HG03097 (cell line): ENCODE measurements around the gene VDAC2.

Experiments used
- ATAC-seq: cut with Tn5 transposase; IDR thresholded peaks from one replicate; pipeline ENCODE4 v1.9.1; 2021; ENCODE audit not compliant: unreplicated experiment, low FRiP score

The VDAC2 gene

GRCh38 chr10:75228278-75228677 is 17.7 kb downstream of the VDAC2 start:
- ATAC-seq: no peak

GRCh38 chr10:75228834-75229233 is 18.2 kb downstream of the VDAC2 start:
- no peak for ATAC-seq

GRCh38 chr10:75229971-75230370 is 19.4 kb downstream of the VDAC2 start:
- no peak for ATAC-seq

DNA sequence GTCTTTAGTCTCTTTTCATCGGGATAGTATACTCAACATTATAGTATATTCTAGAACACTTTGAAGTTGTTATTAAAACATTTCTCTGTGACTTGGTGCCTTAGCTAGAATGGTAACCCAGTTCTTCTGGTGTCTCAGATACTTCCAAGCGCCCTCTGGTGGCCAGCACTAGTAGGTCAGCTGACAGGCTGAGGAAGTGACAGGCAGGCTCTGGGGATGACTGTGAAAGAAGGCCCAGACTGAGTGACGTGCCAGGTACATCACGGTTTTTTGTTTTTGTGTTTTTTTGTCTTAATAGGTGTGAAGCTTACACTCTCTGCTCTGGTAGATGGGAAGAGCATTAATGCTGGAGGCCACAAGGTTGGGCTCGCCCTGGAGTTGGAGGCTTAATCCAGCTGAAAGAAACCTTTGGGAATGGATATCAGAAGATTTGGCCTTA is 20.0 kb downstream of the VDAC2 start:
- peak; percentile 45 for ATAC-seq

GRCh38 chr10:75231672-75232581 is 21.3 kb downstream of the VDAC2 start:
- no peak for ATAC-seq

DNA sequence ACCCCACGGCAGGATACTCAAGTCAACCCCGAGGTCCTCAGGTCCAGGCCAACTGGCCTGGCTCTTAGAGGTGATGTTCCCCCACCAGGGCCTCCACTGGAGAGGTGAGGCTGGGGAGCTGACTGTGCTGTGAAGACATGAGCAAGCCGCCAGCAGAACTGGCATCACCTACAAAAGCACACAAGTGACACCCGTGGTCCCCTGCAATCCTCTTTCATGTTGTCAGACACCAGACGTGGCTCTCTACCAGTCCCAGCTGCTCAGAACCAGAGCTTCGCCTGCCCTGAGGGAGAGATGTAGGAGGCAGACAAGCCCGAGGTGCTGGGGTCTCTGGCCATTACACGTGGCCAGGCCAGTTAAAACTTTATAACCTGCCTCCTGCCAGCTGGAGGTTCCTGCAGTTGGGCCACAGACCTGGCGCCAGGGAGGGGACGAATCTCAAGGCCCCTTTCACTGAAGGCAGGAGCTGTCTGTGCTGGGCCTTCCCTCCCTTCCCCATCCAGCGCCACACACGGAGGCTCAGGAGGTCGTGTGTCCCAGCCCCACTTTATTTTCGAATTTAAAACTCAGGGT is 22.9 kb downstream of the VDAC2 start:
- no peak for ATAC-seq

GRCh38 chr10:75234017-75234682 is 23.6 kb downstream of the VDAC2 start:
- peak; percentile 46 for ATAC-seq

DNA sequence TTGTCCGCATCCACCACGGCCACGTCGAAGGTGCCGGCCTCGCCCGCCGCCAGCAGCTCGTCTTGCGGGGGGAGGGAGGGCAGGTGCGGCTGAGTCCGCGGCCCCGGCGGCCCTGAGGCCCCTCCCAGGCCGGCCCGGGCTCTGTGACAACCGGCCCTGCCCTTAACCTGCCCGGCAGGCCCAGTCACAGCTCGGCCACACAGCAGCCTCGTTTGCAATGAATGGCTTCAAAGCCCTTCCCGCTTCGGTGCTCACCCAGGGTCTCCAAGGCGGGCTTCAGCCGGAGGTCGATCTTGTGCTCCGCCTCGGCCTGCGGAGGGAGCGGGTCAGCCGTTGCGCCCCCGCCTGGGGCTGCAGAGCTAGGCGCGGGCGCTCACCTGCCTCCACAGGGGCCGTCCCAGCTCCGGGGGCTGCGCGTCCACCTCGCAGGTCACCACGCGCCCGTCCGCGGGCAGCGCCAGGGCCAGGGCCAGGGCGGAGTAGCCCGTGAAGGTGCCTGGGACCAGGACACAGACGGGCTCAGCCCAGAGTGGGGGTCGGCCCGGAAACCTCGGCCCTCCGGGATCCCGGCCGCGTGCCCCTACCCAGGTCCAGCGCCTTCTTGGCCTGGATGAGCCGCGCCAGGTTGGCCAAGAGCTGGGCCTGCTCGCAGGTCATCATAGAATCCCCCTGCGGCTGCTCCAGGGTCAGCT is 24.2 kb downstream of the VDAC2 start:
- ATAC-seq: peak; percentile 5

DNA sequence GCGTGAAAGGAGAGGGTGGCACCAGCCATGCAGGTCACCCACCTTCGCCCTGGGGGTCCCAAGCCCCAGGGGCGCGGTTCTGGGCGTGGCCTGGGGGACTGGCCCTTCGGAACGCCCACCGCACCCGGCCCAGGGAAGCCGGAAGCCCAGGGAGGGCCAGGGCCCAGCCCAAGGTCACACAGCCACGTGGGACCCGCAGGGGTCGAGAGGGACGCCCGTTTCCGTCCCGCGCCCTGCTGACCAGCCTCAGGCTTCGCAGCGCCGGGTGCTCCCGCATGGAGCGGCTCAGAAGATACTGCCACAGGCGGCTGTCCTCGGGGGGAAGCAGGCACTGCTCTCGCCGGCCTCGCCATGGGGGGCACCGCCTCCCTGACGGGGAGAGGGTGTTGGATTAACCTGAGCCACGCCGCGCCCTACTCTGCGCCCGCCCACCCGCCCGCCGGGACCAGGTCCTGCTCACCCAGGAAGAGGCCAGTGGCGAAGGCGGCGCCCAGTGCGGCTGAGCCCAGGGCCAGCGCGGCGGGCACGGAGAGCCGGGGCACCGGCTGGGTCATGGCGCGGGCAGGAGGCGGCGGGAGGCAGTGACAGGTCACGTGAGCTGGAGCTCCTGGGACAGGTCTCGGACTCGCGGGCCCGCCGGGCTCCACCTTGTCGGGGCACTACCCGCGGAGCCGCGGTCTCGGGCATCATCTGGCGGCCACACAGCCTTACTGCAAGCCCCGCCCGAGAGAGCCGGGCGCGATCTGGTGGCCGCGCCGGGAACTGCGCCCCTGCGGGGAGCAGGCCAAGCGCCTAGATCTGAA is 25.0 kb downstream of the VDAC2 start, which contains the start of gene COMTD1:
Gene COMTD1, minus strand, starts transcription at position 583 of the 803 bp plus-strand sequence. Its CDS starts 29 bp downstream, at position 554.
- ATAC-seq: peak; percentile 76

- no peak for ATAC-seq
Observed at GRCh38 chr10:75236178-75236825, 25.7 kb downstream of the VDAC2 start.

DNA sequence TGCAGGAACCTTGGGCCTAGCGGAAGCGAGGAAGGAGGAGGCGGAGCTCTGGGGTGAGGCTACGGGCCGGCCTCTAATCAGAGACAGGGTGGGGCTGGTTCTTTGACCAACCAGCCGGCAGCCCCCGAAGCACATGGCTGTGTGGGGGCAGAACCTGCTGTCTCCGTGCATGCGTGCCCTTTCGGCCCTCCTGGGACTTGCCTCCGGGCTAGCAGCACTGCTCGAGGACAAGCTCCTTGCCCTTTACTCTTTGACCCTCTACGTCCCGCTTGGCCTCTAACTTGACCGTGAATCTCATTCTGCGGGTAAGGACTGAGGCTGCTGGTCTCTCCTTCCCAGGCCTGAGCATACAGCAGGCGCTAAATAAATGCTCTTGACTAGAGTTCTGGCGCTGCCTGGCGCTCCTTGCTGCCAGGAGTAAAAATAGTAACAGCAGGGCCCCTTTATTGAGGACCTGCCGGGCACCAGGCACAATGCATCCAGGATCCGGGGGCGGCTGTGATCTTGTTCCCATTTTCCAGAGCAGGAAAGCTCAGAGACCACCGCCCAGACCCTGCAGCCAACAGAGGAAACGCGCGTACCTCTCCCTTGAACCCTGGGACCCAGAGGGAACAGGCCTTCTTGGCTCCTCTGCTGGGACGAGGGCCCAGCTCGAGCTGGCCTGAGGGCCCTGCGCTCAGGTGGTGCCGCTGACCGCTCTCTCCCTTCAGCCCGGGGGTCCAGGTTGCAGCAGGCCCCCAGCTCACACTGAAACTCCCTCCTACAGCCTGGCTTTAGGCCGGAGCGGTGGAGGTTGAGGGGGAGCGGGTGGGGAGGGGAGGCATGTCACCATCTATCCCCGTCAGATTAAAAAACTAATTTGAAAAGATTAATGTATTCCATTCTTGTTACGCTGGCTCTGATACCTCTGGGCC is 27.8 kb downstream of the VDAC2 start:
- ATAC-seq: no peak

GRCh38 chr10:75239096-75239790 is 28.6 kb downstream of the VDAC2 start:
- no peak for ATAC-seq

DNA sequence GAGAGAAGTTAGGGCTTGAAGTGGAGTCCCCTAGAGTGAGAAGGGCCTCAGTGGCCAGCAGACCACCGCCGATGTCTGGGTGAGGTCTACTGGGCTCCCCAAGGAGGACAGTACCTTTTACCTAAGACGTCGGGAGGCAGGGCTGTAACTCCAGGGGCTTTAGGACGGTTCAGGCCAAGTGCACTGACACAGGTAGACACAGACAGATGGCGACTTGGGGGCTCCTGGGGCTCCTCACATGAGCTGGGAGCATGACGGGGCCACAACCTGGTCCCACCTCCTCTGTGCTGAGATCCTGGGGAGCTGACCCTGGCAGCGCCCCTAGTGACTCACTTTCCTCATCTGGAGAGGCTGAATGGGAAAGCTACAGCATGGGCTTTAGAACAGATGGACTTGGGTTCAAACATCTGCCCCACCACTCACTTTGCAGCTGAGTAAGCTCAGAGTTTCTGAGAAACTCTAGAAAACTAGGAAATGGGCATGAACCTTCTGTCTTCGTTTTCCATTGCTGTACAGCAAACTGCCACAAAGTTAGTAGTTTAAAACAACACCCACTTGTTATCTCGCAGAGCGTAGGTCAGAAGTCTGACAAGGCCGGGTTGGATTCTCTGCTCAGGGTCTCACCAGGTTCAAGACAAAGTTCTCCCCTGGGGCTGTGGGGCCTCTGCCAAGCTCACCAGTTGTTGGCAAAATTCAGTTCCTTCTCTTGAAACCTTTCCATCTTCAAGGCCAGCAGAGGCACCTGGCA is 29.9 kb downstream of the VDAC2 start:
- ATAC-seq: no peak

- no peak for ATAC-seq
Observed at GRCh38 chr10:75243426-75243825, 32.8 kb downstream of the VDAC2 start.

DNA sequence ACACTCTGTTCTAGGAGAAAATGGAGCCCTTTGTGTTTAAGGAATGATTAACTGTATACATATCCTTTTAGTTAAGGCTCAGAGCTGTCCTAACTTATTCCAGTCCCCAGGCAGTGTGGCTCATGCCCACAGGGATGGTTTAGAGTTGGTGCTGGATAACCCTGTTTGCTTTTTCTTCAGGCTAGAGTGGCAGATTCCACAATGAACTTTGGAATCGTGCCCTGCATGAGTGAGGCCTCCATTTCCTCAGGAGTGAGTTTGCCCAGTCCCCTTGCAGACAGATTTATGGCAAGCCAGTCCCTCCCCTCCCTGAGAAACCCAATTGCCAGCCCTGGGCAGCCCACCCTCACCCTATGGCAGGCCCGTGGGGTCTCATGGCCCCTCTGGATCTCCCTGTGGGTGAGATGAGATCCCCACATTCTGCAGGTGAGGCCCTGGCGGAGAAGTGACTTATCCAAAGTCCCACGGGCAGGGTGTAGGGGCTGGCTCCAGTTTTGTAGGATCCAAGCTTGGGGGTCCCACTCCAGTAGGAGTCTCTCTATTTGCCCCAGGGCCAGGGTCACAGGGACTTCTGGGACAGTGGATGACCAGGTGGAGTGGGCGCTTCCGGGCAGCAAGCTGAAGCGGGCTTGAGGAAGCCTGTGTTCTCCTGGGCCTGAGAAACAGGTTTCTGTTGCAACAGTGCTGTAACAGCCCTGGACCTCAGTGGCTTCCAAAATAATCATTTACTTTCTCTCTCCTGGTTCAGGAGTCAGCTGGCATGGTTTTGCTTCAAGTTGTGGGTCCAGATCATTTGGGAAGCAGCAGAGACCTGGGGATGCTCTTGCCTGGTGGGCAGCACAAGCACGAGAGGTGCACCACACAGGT is 34.1 kb downstream of the VDAC2 start:
- no peak for ATAC-seq
